Measurements from ENCODE around the gene CCR7. TPM values are rescaled to one million over a fixed set of nuclear protein-coding genes. Genes with fewer than 3 reads are reported as not detected.

The CCR7 gene
- total and polyA plus RNA-seq, 9 donors = 0.18 to 2.5 (median 0.37) TPM; not detected in 2

- TF ChIP-seq EP300 (IDR thresholded peaks at IDR 0.05) (no peak), POLR2A (IDR thresholded peaks at IDR 0.05) (no peak)
- TF ChIP-seq, protein P1, sequence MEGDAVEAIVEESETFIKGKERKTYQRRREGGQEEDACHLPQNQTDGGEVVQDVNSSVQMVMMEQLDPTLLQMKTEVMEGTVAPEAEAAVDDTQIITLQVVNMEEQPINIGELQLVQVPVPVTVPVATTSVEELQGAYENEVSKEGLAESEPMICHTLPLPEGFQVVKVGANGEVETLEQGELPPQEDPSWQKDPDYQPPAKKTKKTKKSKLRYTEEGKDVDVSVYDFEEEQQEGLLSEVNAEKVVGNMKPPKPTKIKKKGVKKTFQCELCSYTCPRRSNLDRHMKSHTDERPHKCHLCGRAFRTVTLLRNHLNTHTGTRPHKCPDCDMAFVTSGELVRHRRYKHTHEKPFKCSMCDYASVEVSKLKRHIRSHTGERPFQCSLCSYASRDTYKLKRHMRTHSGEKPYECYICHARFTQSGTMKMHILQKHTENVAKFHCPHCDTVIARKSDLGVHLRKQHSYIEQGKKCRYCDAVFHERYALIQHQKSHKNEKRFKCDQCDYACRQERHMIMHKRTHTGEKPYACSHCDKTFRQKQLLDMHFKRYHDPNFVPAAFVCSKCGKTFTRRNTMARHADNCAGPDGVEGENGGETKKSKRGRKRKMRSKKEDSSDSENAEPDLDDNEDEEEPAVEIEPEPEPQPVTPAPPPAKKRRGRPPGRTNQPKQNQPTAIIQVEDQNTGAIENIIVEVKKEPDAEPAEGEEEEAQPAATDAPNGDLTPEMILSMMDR (IDR thresholded peaks at IDR 0.05) = no peak
- H3K27me3 ChIP-seq = no peaks in the 10 kb centered on the region
- no peak overlapping the region for H3K4me3 ChIP-seq
- no peak for DNase-seq
- intact Hi-C loops (cut with DNase I) = no loop called here
- no peak overlapping the region for H3K27ac ChIP-seq
- no peaks in the 10 kb centered on the region for H3K9me3 ChIP-seq
- no peaks in the 10 kb centered on the region for H3K36me3 ChIP-seq
- no peaks in the 10 kb centered on the region for H3K4me1 ChIP-seq (ENCODE audit: insufficient read depth)
- WGBS, 3 donors = 80 to 81% (median 80%) methylated on average over 5 of the region's 5 CpGs
Measured at GRCh38 chr17:40607641-40608040, 42.4 kb upstream of the CCR7 start.

- H3K4me3 ChIP-seq = no peak overlapping the region
- no peaks in the 10 kb centered on the region for H3K36me3 ChIP-seq
- H3K27me3 ChIP-seq = no peaks in the 10 kb centered on the region
- DNase-seq = no peak
- no peaks in the 10 kb centered on the region for H3K9me3 ChIP-seq
- no peaks in the 10 kb centered on the region for H3K4me1 ChIP-seq (ENCODE audit: insufficient read depth)
- WGBS, 3 donors = 44 to 55% (median 52%) methylated on average over 10 of the region's 10 CpGs
- no peak for TF ChIP-seq EP300 (IDR thresholded peaks at IDR 0.05)
- TF ChIP-seq, protein P1 (IDR thresholded peaks at IDR 0.05) = no peak
- TF ChIP-seq POLR2A (IDR thresholded peaks at IDR 0.05) = no peak
- intact Hi-C loops (cut with DNase I) = no loop called here
- no peak overlapping the region for H3K27ac ChIP-seq
Measured at GRCh38 chr17:40606548-40607353, 41.5 kb upstream of the CCR7 start.

DNA sequence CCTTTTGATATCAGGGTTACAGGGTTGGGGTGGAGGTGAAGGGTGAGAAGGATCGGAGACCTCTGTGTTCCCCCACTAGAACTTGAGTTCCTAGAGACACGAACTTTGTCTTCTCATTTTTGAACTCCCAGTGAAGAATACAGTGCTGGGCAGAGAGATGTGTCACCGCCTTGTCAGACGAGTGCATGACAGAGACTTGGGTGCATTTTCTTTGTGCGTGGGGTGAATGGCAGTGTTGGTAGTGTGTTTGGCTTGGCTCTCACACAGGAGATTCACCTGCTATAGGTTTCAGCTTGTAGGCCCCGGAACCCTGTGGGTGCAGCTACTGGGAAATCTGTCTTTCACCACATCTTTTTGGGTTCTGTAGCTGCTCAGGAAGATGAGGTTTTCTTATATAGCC is 40.0 kb upstream of the CCR7 start:
- 94 to 98% (median 95%) methylated on average over 6 of the region's 6 CpGs for WGBS, 3 donors
- Histone ChIP-seq H3K9me3 (no peaks in the 10 kb centered on the region), H3K27ac (no peak overlapping the region), H3K27me3 (no peaks in the 10 kb centered on the region), H3K36me3 (no peaks in the 10 kb centered on the region), H3K4me1 (ENCODE audit: insufficient read depth) (no peaks in the 10 kb centered on the region), H3K4me3 (no peak overlapping the region)
- TF ChIP-seq EP300 (IDR thresholded peaks at IDR 0.05) (no peak), POLR2A (IDR thresholded peaks at IDR 0.05) (no peak)
- TF ChIP-seq, protein P1 (IDR thresholded peaks at IDR 0.05) = no peak
- DNase-seq = no peak
- intact Hi-C loops (cut with DNase I) = no loop called here

- intact Hi-C loops (cut with DNase I) = no loop called here
- Histone ChIP-seq H3K27ac (no peak overlapping the region), H3K4me1 (ENCODE audit: insufficient read depth) (no peaks in the 10 kb centered on the region), H3K36me3 (no peaks in the 10 kb centered on the region), H3K9me3 (no peaks in the 10 kb centered on the region), H3K4me3 (no peak overlapping the region), H3K27me3 (no peaks in the 10 kb centered on the region)
- 83 to 89% (median 87%) methylated on average over 8 of the region's 8 CpGs for WGBS, 3 donors
- TF ChIP-seq POLR2A (IDR thresholded peaks at IDR 0.05) (no peak), EP300 (IDR thresholded peaks at IDR 0.05) (no peak)
- TF ChIP-seq, protein P1 (IDR thresholded peaks at IDR 0.05) = no peak
- DNase-seq = no peak
Measured at GRCh38 chr17:40604327-40605080, 39.2 kb upstream of the CCR7 start.

All from ovary (tissue), 9 donors.